HCT116 (cell line): ENCODE data around the gene RASGEF1C. TPM values are rescaled to one million over a fixed set of nuclear protein-coding genes. Genes with fewer than 3 reads are reported as not detected.

Experiments
- ATAC-seq: fragments of 200-7000 bp; cut with Tn5 transposase; 2 replicates; pipeline ENCODE4 v1.9.1; 2020; ENCODE audit warnings: mild to moderate bottlenecking, moderate library complexity
- BruUV-seq: library from RNA; stranded (reverse); fragments of 400-500 nt; replicated peaks from 2 replicates; lab custom pipeline; 2021; lab: Mats Ljungman, UMichigan
- CTCF ChIA-PET: fragments of 300-600 bp; sonication (Branson Sonifier 250); formaldehyde crosslinking; loops from one replicate; lab custom pipeline; 2021; ENCODE audit warnings: antibody characterized with exemption; lab: Charles Lee
- POLR2A ChIA-PET: fragments of 300-600, 350-600 bp; sonication (Branson Sonifier 250); formaldehyde crosslinking; loops from one replicate; lab custom pipeline; 2021; ENCODE audit warnings: antibody characterized with exemption; lab: Charles Lee
- RAD21 ChIA-PET, 2 experiments: fragments of 300-600 bp; sonication (Branson Sonifier 250); formaldehyde crosslinking; loops; one replicate each; lab custom pipeline; 2023; ENCODE audit warnings: low total read pairs in 2 of 2; ENCODE audit not compliant: uncharacterized antibody in 2 of 2, unreplicated experiment in 2 of 2, low non-redundant PET in 1 of 2; lab: Charles Lee
- DNase-seq: peaks from one replicate; pipeline ENCODE4 v3.0.0-alpha.2; 2010; ENCODE audit warnings: low read depth, low spot score
- H2AFZ ChIP-seq: fragments of 200-600 bp; shearing (Covaris generic), sonication (generic); 2 replicates; pipeline ENCODE4 v1.6.1; 2017; ENCODE audit warnings: low read depth, mixed run types, mixed read lengths, antibody characterized with exemption, low read length; ENCODE audit not compliant: poor library complexity, severe bottlenecking
- H3K27ac ChIP-seq: 2 replicates; pipeline ENCODE4 v1.5.1; 2012; ENCODE audit warnings: low read depth, low read length
- H3K27me3 ChIP-seq: fragments of 200-600 bp; sonication (generic); 2 replicates; pipeline ENCODE4 v1.6.1; 2016; ENCODE audit warnings: mixed run types, low read length, mixed read lengths; ENCODE audit not compliant: insufficient read depth
- H3K36me3 ChIP-seq, 2 experiments: fragments of 200-500 bp in 1 of 2; fragments of 200-600 bp in 1 of 2; sonication (Bioruptor generic) in 1 of 2; sonication (generic) in 1 of 2; 2 replicates each; pipeline versions ENCODE4 v1.5.1 to v1.6.1; 2014 to 2016; ENCODE audit warnings: low read length in 2 of 2, inconsistent platforms in 1 of 2, mixed read lengths in 1 of 2, mixed run types in 1 of 2; ENCODE audit not compliant: insufficient read depth in 2 of 2, control insufficient read depth in 1 of 2
- H3K4me1 ChIP-seq, 2 experiments: fragments of 200-600 bp in 1 of 2; sonication (generic) in 1 of 2; 2 replicates each; pipeline versions ENCODE4 v1.5.1 to v1.6.1; 2012 to 2017; ENCODE audit warnings: low read length in 2 of 2, inconsistent platforms in 1 of 2, mild to moderate bottlenecking in 1 of 2, mixed read lengths in 1 of 2, mixed run types in 1 of 2, moderate library complexity in 1 of 2; ENCODE audit not compliant: insufficient read depth in 2 of 2, control insufficient read depth in 1 of 2
- H3K4me2 ChIP-seq: fragments of 200-600 bp; sonication (generic); 2 replicates; pipeline ENCODE4 v1.6.1; 2017; ENCODE audit warnings: mixed run types, low read length, mixed read lengths
- H3K4me3 ChIP-seq, 2 experiments: fragments of 200-600 bp in 1 of 2; sonication (generic) in 1 of 2; replicated peaks in 1 of 2; 2 replicates each; pipeline ENCODE4 v1.5.1; 2011 to 2016; ENCODE audit warnings: low read length in 2 of 2, control low read depth in 1 of 2, low read depth in 1 of 2, mild to moderate bottlenecking in 1 of 2, mixed read lengths in 1 of 2, mixed run types in 1 of 2
- H3K79me2 ChIP-seq: fragments of 200-600 bp; sonication (generic); 2 replicates; pipeline ENCODE4 v1.6.1; 2017; ENCODE audit warnings: mild to moderate bottlenecking, mixed run types, low read length, moderate library complexity, mixed read lengths; ENCODE audit not compliant: insufficient read depth
- H3K9ac ChIP-seq: fragments of 200-600 bp; sonication (generic); 2 replicates; pipeline ENCODE4 v1.6.1; 2016; ENCODE audit warnings: low read length, mixed read lengths
- H3K9me2 ChIP-seq: fragments of 200-600 bp; sonication (generic), shearing (Covaris generic); 2 replicates; pipeline ENCODE4 v1.6.1; 2017; ENCODE audit warnings: mixed run types, mild to moderate bottlenecking, moderate library complexity; ENCODE audit not compliant: insufficient read depth
- H3K9me3 ChIP-seq, 2 experiments: fragments of 200-500 bp in 1 of 2; fragments of 200-600 bp in 1 of 2; sonication (Bioruptor generic) in 1 of 2; sonication (generic) in 1 of 2; 2 replicates each; pipeline ENCODE4 v1.6.1; 2014 to 2017; ENCODE audit warnings: low read length in 2 of 2, mixed read lengths in 2 of 2, inconsistent platforms in 1 of 2, low read depth in 1 of 2, mild to moderate bottlenecking in 1 of 2, mixed run types in 1 of 2, moderate library complexity in 1 of 2; ENCODE audit not compliant: control insufficient read depth in 1 of 2, insufficient read depth in 1 of 2
- H4K20me1 ChIP-seq: fragments of 200-600 bp; sonication (generic), shearing (Covaris generic); 2 replicates; pipeline ENCODE4 v1.6.1; 2017; ENCODE audit warnings: mixed run types, mild to moderate bottlenecking, moderate library complexity; ENCODE audit not compliant: insufficient read depth
- ATF3 ChIP-seq: IDR thresholded peaks from 2 replicates; pipeline ENCODE4 v1.6.1; 2012
- CTCF ChIP-seq, 3 experiments: fragments of 200-600 bp in 1 of 3; sonication (generic) in 1 of 3; IDR thresholded peaks in 2 of 3; conservative IDR thresholded peaks in 1 of 3; 2 replicates each; pipeline ENCODE4 v1.5.1; 2012 to 2017; ENCODE audit warnings: low read depth in 2 of 3, low read length in 2 of 3, antibody characterized with exemption in 1 of 3, borderline replicate concordance in 1 of 3, control low read depth in 1 of 3, mild to moderate bottlenecking in 1 of 3, mixed read lengths in 1 of 3, mixed run types in 1 of 3, moderate library complexity in 1 of 3; ENCODE audit not compliant: insufficient read depth in 1 of 3
- ELF1 ChIP-seq: IDR thresholded peaks from 2 replicates; pipeline ENCODE4 v1.6.1; 2012; ENCODE audit warnings: low read depth, borderline replicate concordance
- EZH2phosphoT487 ChIP-seq: fragments of 200-600 bp; IDR thresholded peaks from 2 replicates; pipeline ENCODE4 v1.6.1; 2018; ENCODE audit warnings: antibody characterized with exemption, borderline replicate concordance
- FOSL1 ChIP-seq: IDR thresholded peaks from 2 replicates; pipeline ENCODE4 v1.6.1; 2012; ENCODE audit warnings: low read depth
- JUND ChIP-seq: IDR thresholded peaks from 2 replicates; pipeline ENCODE4 v1.6.1; 2012
- MAX ChIP-seq: IDR thresholded peaks from 2 replicates; pipeline ENCODE4 v1.6.1; 2012
- POLR2A ChIP-seq: IDR thresholded peaks from 2 replicates; pipeline ENCODE4 v1.7.0; 2011; ENCODE audit warnings: borderline replicate concordance; ENCODE audit not compliant: insufficient read depth, insufficient read length; ENCODE audit errors: extremely low read depth
- RAD21 ChIP-seq: IDR thresholded peaks from 2 replicates; pipeline ENCODE4 v1.6.1; 2012; ENCODE audit warnings: low read depth, mild to moderate bottlenecking
- REST ChIP-seq: IDR thresholded peaks from 2 replicates; pipeline ENCODE4 v1.6.1; 2012; ENCODE audit warnings: low read depth
- SP1 ChIP-seq: IDR thresholded peaks from 2 replicates; pipeline ENCODE4 v1.6.1; 2012; ENCODE audit warnings: low read depth
- SRF ChIP-seq: IDR thresholded peaks from 2 replicates; pipeline ENCODE4 v1.6.1; 2012; ENCODE audit warnings: low read depth
- TCF7L2 ChIP-seq: IDR thresholded peaks from 2 replicates; pipeline ENCODE4 v1.7.0; 2011; ENCODE audit warnings: borderline replicate concordance, inconsistent platforms; ENCODE audit not compliant: insufficient read depth, insufficient read length; ENCODE audit errors: extremely low read depth
- YY1 ChIP-seq: IDR thresholded peaks from 2 replicates; pipeline ENCODE4 v1.6.1; 2011; ENCODE audit warnings: low read length, low read depth, moderate library complexity, mild to moderate bottlenecking; ENCODE audit not compliant: insufficient replicate concordance; ENCODE audit errors: extremely low read depth
- ZBTB33 ChIP-seq: IDR thresholded peaks from 2 replicates; pipeline ENCODE4 v1.6.1; 2011; ENCODE audit warnings: mild to moderate bottlenecking, low read length, moderate library complexity; ENCODE audit not compliant: insufficient replicate concordance; ENCODE audit errors: extremely low read depth
- ZNF274 ChIP-seq: fragments of 200-500 bp; sonication (Bioruptor generic); IDR thresholded peaks from 2 replicates; pipeline ENCODE4 v1.6.1; 2014; ENCODE audit warnings: mild to moderate bottlenecking, low read depth, low read length, inconsistent platforms
- intact Hi-C: fragments of 100-400 bp; cut with micrococcal nuclease; formaldehyde crosslinking; loops from 2 replicates; pipeline ENCODE4 v1.10.0; 2022
- total RNA-seq: library from RNA; stranded (reverse); gene quantifications from one replicate; pipeline ENCODE4 v1.2.1, GENCODE V29; 2021; ENCODE audit not compliant: unreplicated experiment

The RASGEF1C gene
- total RNA-seq, 1 experiment from 2014 or later: 1.2 TPM

GRCh38 chr5:180104168-180104530 is 104.9 kb downstream of the RASGEF1C start:
- Histone ChIP-seq H3K27me3 (no peaks in the 10 kb centered on the region), H3K36me3 (no peaks in the 10 kb centered on the region), H3K79me2 (no peaks in the 10 kb centered on the region), H2AFZ (no peak overlapping the region), H3K9me3 (peaks cover 5 to 13% of the 10 kb centered on the region in 2 experiments; a peak in 2 of 4 replicates), H3K9me2 (no peaks in the 10 kb centered on the region), H4K20me1 (no peaks in the 10 kb centered on the region), H3K4me2 (no peak overlapping the region), H3K27ac (no peak overlapping the region), H3K4me1 (no peaks in the 10 kb centered on the region), H3K4me3 (no peak overlapping the region), H3K9ac (no peak overlapping the region)
- ChIA-PET CTCF (no interaction called here), RAD21 (no interaction called here), POLR2A (no interaction called here)
- DNase-seq (no peak), ATAC-seq (no peak)
- TF ChIP-seq REST (no peak), EZH2phosphoT487 (no peak), POLR2A (no peak), RAD21 (no peak), SRF (no peak), ATF3 (no peak), MAX (no peak), ZNF274 (no peak), FOSL1 (no peak), YY1 (no peak), ELF1 (no peak), CTCF (IDR thresholded peaks at IDR 0.05 in 2 of 3, conservative IDR thresholded peaks at IDR 0.05 in 1 of 3; ENCODE audit: borderline replicate concordance in 1 of 3, insufficient read depth in 1 of 3, low read depth in 2 of 3, low read length in 2 of 3) (no peak), ZBTB33 (no peak), TCF7L2 (no peak), JUND (no peak), SP1 (no peak)
- no TSS peak for BruUV-seq
- intact Hi-C loops: no loop called here
